Measurements from ENCODE around the gene TNRC6B. TPM values are rescaled to one million over a fixed set of nuclear protein-coding genes. Genes with fewer than 3 reads are reported as not detected.
A peak's percentile ranks its signal among the peaks of the same experiment; 100 is the strongest.

The TNRC6B gene
- total and polyA plus RNA-seq, 2 donors (not counting 1 experiment from before 2014, with no cell fraction given), result 5.7 to 17.8 TPM

DNA sequence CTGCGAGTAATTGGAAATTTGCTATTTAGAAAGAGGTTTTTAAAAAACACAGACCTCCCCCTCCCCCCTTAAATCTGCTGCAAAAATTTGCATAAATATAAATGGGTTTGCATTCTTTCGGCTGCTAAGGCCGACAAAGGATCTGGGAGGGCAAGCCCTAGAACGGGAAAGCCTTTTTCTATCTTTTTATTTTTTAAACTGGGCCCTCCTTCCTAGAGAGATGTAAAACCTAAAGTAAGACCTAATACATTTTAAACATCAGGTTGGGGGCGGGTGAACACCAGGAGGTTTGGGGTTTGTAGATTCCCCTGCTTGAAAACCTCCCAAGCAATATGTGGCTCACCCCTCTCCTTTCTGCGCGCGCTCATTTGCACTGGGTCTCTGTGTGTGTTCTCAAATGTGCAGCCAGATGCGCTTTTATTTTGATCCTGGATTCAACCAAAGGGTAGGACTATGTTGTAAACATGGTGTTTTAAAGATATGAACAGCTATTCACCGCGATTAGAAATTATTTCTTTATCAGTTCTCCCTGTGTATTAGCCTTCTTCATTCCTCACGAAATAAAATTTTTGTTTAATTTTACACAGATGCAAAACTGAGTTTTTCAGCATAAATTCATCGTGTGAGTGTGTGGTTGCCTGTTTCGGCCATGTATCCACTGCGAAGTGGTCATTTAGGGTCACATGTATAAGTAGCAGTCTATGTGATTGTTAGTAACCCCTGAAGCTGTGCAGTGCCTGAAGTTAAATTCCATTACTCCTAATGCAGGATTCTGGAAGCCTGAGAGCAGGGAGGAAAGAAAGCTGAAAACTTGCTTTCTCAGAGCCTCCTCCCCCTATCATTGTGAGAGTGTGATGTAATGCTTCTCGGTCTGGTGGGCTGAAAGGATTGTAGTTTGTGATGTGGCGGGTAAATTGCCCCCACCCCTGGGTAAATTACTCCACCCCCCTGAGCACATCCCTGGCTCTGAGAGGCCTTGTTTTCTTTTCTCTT lies 988 bp downstream of the TNRC6B start:
- no peaks in the 10 kb centered on the region for H3K9me3 ChIP-seq (ENCODE audit: control insufficient read depth, insufficient read depth, low read depth, low read length)
- H3K27ac ChIP-seq (ENCODE audit: insufficient read depth, low read length), result peak overlapping the region; percentile 80
- TF ChIP-seq EZH2 (IDR thresholded peaks at IDR 0.05; ENCODE audit: low read length, missing control alignments), result no peak
- TF ChIP-seq, protein P1, sequence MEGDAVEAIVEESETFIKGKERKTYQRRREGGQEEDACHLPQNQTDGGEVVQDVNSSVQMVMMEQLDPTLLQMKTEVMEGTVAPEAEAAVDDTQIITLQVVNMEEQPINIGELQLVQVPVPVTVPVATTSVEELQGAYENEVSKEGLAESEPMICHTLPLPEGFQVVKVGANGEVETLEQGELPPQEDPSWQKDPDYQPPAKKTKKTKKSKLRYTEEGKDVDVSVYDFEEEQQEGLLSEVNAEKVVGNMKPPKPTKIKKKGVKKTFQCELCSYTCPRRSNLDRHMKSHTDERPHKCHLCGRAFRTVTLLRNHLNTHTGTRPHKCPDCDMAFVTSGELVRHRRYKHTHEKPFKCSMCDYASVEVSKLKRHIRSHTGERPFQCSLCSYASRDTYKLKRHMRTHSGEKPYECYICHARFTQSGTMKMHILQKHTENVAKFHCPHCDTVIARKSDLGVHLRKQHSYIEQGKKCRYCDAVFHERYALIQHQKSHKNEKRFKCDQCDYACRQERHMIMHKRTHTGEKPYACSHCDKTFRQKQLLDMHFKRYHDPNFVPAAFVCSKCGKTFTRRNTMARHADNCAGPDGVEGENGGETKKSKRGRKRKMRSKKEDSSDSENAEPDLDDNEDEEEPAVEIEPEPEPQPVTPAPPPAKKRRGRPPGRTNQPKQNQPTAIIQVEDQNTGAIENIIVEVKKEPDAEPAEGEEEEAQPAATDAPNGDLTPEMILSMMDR (conservative IDR thresholded peaks at IDR 0.05 in 1 of 2, IDR thresholded peaks at IDR 0.05 in 1 of 2; ENCODE audit: low read depth in 1 of 2, low read length in 2 of 2), result no peak
- no peaks in the 10 kb centered on the region for H3K27me3 ChIP-seq (ENCODE audit: control insufficient read depth, insufficient read depth, low read length)
- peaks cover 13% of the 10 kb centered on the region for H3K4me1 ChIP-seq (ENCODE audit: control insufficient read depth, extremely low read depth, insufficient read depth, low read length)
- peak overlapping the region; percentile 91 for H3K4me2 ChIP-seq (ENCODE audit: extremely low read depth, insufficient read depth, low read length)
- peak overlapping the region; percentile 72 to 98 (median 84) for H3K4me3 ChIP-seq (replicated peaks in 1 of 4; ENCODE audit: control extremely low read depth in 1 of 4, insufficient read depth in 1 of 4, low read depth in 3 of 4, low read length in 4 of 4)
- no peaks in the 10 kb centered on the region for H4K20me1 ChIP-seq (ENCODE audit: control insufficient read depth, extremely low read depth, insufficient read depth, low read length)
- peak; percentile 48 to 77 for DNase-seq (ENCODE audit: low read depth in 2 of 2)
- no peaks in the 10 kb centered on the region for H3K36me3 ChIP-seq (ENCODE audit: control insufficient read depth, insufficient read depth, low read length)
- H3K79me2 ChIP-seq (ENCODE audit: control insufficient read depth, insufficient read depth, low read length), result peaks cover 55% of the 10 kb centered on the region
- peak overlapping the region; percentile 67 for H3K9ac ChIP-seq (ENCODE audit: insufficient read depth, low read length)
- no peak overlapping the region for H2AFZ ChIP-seq (ENCODE audit: low read length)

DNA sequence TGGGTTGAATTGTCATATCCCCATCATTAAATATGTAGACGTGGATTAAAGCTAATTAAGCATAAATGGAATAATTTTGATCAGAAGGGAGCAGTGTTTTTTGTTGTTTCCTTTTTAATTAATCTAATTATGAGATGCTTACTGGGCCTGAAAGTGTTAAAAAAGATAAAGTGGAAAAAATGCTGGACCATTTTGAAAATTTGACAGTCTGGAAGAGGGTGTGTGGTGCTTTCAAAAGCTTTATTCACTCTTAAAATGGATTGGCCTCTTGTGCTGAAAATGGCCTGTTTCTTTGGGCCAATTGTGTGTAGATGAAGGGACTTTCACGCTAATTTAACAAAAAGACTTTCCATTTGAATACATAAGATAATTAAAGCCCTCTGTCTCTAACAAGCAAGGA lies 1.8 kb downstream of the TNRC6B start:
- DNase-seq (ENCODE audit: low read depth in 2 of 2), result no peak
- H3K27me3 ChIP-seq (ENCODE audit: control insufficient read depth, insufficient read depth, low read length), result no peaks in the 10 kb centered on the region
- H3K9ac ChIP-seq (ENCODE audit: insufficient read depth, low read length), result no peak overlapping the region
- H3K4me2 ChIP-seq (ENCODE audit: extremely low read depth, insufficient read depth, low read length), result peak overlapping the region; percentile 91
- peaks cover 13% of the 10 kb centered on the region for H3K4me1 ChIP-seq (ENCODE audit: control insufficient read depth, extremely low read depth, insufficient read depth, low read length)
- H3K36me3 ChIP-seq (ENCODE audit: control insufficient read depth, insufficient read depth, low read length), result no peaks in the 10 kb centered on the region
- H4K20me1 ChIP-seq (ENCODE audit: control insufficient read depth, extremely low read depth, insufficient read depth, low read length), result no peaks in the 10 kb centered on the region
- peak overlapping the region; percentile 72 to 98 (median 84) for H3K4me3 ChIP-seq (replicated peaks in 1 of 4; ENCODE audit: control extremely low read depth in 1 of 4, insufficient read depth in 1 of 4, low read depth in 3 of 4, low read length in 4 of 4)
- H3K79me2 ChIP-seq (ENCODE audit: control insufficient read depth, insufficient read depth, low read length), result peaks cover 63% of the 10 kb centered on the region
- H2AFZ ChIP-seq (ENCODE audit: low read length), result no peak overlapping the region
- H3K27ac ChIP-seq (ENCODE audit: insufficient read depth, low read length), result peak overlapping the region; percentile 80
- no peaks in the 10 kb centered on the region for H3K9me3 ChIP-seq (ENCODE audit: control insufficient read depth, insufficient read depth, low read depth, low read length)
- TF ChIP-seq, protein P1 (conservative IDR thresholded peaks at IDR 0.05 in 1 of 2, IDR thresholded peaks at IDR 0.05 in 1 of 2; ENCODE audit: low read depth in 1 of 2, low read length in 2 of 2), result no peak
- no peak for TF ChIP-seq EZH2 (IDR thresholded peaks at IDR 0.05; ENCODE audit: low read length, missing control alignments)

DNA sequence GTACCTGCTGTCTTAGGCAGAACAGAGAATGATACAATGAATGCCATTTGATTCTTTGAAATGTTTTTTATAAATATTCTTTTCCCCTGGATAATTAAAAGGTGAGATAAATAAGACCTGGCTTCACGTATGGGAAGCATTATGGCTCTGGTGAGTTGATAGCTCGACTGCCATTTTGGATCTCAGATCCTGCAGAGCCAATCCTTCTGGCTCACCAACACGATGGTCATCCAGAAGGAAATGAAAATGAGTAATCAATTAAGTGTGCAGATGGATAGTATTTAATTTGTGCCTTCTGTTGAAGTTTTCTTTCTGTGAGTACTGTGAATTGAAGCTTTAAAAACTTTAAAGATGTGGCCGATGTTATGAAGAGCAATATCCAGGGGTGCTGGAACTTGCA lies 2.7 kb downstream of the TNRC6B start:
- Histone ChIP-seq H3K27ac (ENCODE audit: insufficient read depth, low read length) (no peak overlapping the region), H3K27me3 (ENCODE audit: control insufficient read depth, insufficient read depth, low read length) (no peaks in the 10 kb centered on the region), H3K9ac (ENCODE audit: insufficient read depth, low read length) (no peak overlapping the region), H3K79me2 (ENCODE audit: control insufficient read depth, insufficient read depth, low read length) (peaks cover 70% of the 10 kb centered on the region), H3K4me3 (replicated peaks in 1 of 4; ENCODE audit: control extremely low read depth in 1 of 4, insufficient read depth in 1 of 4, low read depth in 3 of 4, low read length in 4 of 4) (peak overlapping the region; percentile 5 to 98 (median 84)), H3K4me1 (ENCODE audit: control insufficient read depth, extremely low read depth, insufficient read depth, low read length) (peaks cover 13% of the 10 kb centered on the region), H4K20me1 (ENCODE audit: control insufficient read depth, extremely low read depth, insufficient read depth, low read length) (no peaks in the 10 kb centered on the region), H3K4me2 (ENCODE audit: extremely low read depth, insufficient read depth, low read length) (peak overlapping the region; percentile 91), H2AFZ (ENCODE audit: low read length) (no peak overlapping the region), H3K9me3 (ENCODE audit: control insufficient read depth, insufficient read depth, low read depth, low read length) (no peaks in the 10 kb centered on the region), H3K36me3 (ENCODE audit: control insufficient read depth, insufficient read depth, low read length) (no peaks in the 10 kb centered on the region)
- no peak for DNase-seq (ENCODE audit: low read depth in 2 of 2)
- no peak for TF ChIP-seq EZH2 (IDR thresholded peaks at IDR 0.05; ENCODE audit: low read length, missing control alignments)
- TF ChIP-seq, protein P1 (conservative IDR thresholded peaks at IDR 0.05 in 1 of 2, IDR thresholded peaks at IDR 0.05 in 1 of 2; ENCODE audit: low read depth in 1 of 2, low read length in 2 of 2), result no peak

Data from fibroblast of lung (primary cell).